HG02759 (cell line): Measurements from ENCODE around the gene DALRD3.

ENCODE experiments used
- ATAC-seq: cut with Tn5 transposase; IDR thresholded peaks from one replicate; pipeline ENCODE4 v1.9.1; 2021; ENCODE audit warnings: mild to moderate bottlenecking, moderate library complexity; ENCODE audit not compliant: unreplicated experiment

Gene DALRD3

GRCh38 chr3:49017971-49018706 lies at the start of gene DALRD3:
Gene DALRD3, minus strand, starts transcription at chr3:49018580. Its CDS starts 16 bp downstream, at chr3:49018564.
- no peak for ATAC-seq

- no peak for ATAC-seq
These were observed 39.6 kb upstream of the DALRD3 start for GRCh38 chr3:49058011-49058410.

GRCh38 chr3:49057268-49057667 lies 38.9 kb upstream of the DALRD3 start:
- ATAC-seq = no peak

GRCh38 chr3:49054344-49054862 lies 36.0 kb upstream of the DALRD3 start:
- ATAC-seq = no peak

GRCh38 chr3:49053543-49053942 lies 35.2 kb upstream of the DALRD3 start:
- no peak for ATAC-seq

GRCh38 chr3:49035281-49035680 lies 16.9 kb upstream of the DALRD3 start:
- ATAC-seq = no peak

- ATAC-seq = no peak
These were observed 16.3 kb upstream of the DALRD3 start for GRCh38 chr3:49034650-49035049.

- ATAC-seq = no peak
These were observed 14.4 kb upstream of the DALRD3 start for GRCh38 chr3:49032646-49033304.

- ATAC-seq = no peak
These were observed 11.9 kb upstream of the DALRD3 start for GRCh38 chr3:49030321-49030720.

GRCh38 chr3:49029563-49029884 lies 11.1 kb upstream of the DALRD3 start:
- ATAC-seq = no peak

- ATAC-seq = peak; percentile 92
These were observed 10.5 kb upstream of the DALRD3 start, which contains the start of gene IMPDH2 for GRCh38 chr3:49028673-49029562. Gene IMPDH2, minus strand, starts transcription at chr3:49029398. Its CDS starts 48 bp downstream, at chr3:49029350.

- no peak for ATAC-seq
These were observed 9.9 kb upstream of the DALRD3 start for GRCh38 chr3:49028298-49028672.

- ATAC-seq = no peak
These were observed 9.3 kb upstream of the DALRD3 start for GRCh38 chr3:49027634-49028033.

GRCh38 chr3:49026536-49026935 lies 8.2 kb upstream of the DALRD3 start:
- ATAC-seq = no peak

GRCh38 chr3:49025793-49026520 lies 7.6 kb upstream of the DALRD3 start:
- no peak for ATAC-seq

GRCh38 chr3:49025005-49025792 lies 6.8 kb upstream of the DALRD3 start:
- no peak for ATAC-seq

- no peak for ATAC-seq
These were observed 6.1 kb upstream of the DALRD3 start for GRCh38 chr3:49024449-49024848.

- no peak for ATAC-seq
These were observed 5.4 kb upstream of the DALRD3 start for GRCh38 chr3:49023775-49024174.

- no peak for ATAC-seq
These were observed 4.3 kb upstream of the DALRD3 start for GRCh38 chr3:49022688-49023171.
